ENCODE data around the gene NOC4L.

GRCh38 chr12:132194056-132194455, 49.8 kb downstream of the NOC4L start:
- no peak for TF ChIP-seq YY1 (IDR thresholded peaks at IDR 0.05; ENCODE audit: insufficient read depth, insufficient read length)
- no peak for TF ChIP-seq SUZ12 (IDR thresholded peaks at IDR 0.05; ENCODE audit: extremely low read depth, insufficient read depth, insufficient read length)
- no peak for TF ChIP-seq ZNF274 (IDR thresholded peaks at IDR 0.05; ENCODE audit: low read depth, low read length)

Measured in NT2/D1 (cell line).